Ovary (tissue), 3 donors: ENCODE measurements around the gene ZNF343.

ENCODE experiments used
- POLR2A ChIP-seq: fragments of 450-650 bp; IDR thresholded peaks from one replicate; pipeline ENCODE4 v1.6.1; 2017; ENCODE audit warnings: antibody characterized with exemption, mild to moderate bottlenecking, moderate library complexity
- TF ChIP-seq, protein P1 (sequence below), 3 donors: fragments of 450-650 bp in 2 of 3; fragments of 200-600 bp in 1 of 3; IDR thresholded peaks; one replicate each; pipeline versions ENCODE4 v1.5.1 to v1.8.0; 2016 to 2022; ENCODE audit warnings: antibody characterized with exemption in 3 of 3, mild to moderate bottlenecking in 1 of 3
- donor health status: DM: no; HTN: no; CAD: no.

DNA sequence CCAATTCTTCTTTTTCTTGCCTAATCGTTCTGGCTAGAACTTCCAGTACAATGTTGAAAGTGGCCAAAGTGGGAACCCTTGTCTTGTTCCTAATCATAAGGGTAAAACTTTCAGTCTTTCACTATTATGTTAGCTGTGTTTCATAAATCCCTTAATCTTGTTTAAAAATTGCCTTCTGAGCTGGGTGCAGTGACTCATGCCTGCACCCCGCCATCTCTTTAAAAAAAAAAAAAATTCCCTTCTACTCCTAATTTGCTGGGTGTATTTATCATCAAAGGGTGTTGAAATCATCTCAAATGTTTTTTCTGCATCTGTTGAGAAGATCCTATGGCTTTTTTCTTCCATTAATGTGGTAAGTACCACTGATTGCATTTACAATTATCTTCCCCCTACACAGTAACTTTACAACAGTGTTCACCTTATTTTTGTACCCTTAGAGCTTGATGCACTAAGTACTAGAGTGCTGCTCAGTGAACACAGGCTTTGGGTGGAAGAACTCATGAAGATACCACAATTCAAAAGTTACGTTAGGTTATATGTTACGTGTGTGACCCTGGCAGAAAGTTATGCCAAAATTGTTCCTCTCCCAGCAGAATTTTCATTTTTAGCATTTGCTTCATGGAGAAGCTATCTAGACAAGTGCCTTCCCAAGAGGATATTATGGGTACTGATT is 47.8 kb downstream of the ZNF343 start:
- TF ChIP-seq, protein P1, sequence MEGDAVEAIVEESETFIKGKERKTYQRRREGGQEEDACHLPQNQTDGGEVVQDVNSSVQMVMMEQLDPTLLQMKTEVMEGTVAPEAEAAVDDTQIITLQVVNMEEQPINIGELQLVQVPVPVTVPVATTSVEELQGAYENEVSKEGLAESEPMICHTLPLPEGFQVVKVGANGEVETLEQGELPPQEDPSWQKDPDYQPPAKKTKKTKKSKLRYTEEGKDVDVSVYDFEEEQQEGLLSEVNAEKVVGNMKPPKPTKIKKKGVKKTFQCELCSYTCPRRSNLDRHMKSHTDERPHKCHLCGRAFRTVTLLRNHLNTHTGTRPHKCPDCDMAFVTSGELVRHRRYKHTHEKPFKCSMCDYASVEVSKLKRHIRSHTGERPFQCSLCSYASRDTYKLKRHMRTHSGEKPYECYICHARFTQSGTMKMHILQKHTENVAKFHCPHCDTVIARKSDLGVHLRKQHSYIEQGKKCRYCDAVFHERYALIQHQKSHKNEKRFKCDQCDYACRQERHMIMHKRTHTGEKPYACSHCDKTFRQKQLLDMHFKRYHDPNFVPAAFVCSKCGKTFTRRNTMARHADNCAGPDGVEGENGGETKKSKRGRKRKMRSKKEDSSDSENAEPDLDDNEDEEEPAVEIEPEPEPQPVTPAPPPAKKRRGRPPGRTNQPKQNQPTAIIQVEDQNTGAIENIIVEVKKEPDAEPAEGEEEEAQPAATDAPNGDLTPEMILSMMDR (IDR thresholded peaks at IDR 0.05): no peak
- TF ChIP-seq POLR2A: no peak
